Measurements from ENCODE around the gene UCMA. TPM values are rescaled to one million over a fixed set of nuclear protein-coding genes. Genes with fewer than 3 reads are reported as not detected.

The UCMA gene
- total RNA-seq, 2 experiments from 2014 or later = not detected

DNA sequence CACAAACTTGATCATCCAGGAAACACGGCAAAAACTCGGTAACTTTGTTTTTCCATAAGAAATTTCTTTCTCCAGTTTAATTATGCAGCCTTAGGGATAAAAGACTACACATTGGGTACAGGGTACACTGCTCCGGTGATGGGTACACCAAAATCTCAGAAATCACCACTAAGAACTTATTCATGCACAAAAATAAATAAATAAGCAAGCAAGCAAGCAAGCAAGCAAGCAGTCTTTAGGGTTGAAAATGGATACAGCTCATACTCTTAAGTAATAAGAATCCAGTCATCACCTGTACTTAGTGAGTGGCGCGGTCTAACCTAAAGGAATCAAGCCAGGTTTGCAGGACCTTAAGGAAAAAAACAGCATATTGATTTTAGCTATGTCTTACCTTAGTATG is 42.8 kb downstream of the UCMA start:
- ChIA-PET CTCF (no interaction called here), POLR2A (no interaction called here)

DNA sequence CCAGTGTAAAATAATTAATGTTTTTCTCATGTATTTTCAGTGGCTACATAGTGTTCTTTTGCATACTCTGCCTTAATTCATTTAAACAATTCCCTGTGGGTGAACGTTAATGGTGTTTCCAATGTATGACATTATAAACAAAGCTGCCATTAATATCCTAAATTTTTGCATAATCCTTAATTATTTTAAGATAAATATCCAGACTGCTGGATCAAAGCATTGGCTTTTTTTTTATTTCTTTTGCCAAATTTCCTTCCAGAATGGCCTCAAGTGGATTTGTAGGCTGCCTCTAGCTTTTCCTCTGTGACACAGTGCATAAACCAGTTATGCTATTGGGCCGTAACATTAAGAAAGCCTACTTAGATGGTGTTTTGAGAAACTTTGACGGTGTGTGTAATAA is 43.4 kb downstream of the UCMA start:
- POLR2A ChIA-PET = no interaction called here
- CTCF ChIA-PET = no interaction called here

DNA sequence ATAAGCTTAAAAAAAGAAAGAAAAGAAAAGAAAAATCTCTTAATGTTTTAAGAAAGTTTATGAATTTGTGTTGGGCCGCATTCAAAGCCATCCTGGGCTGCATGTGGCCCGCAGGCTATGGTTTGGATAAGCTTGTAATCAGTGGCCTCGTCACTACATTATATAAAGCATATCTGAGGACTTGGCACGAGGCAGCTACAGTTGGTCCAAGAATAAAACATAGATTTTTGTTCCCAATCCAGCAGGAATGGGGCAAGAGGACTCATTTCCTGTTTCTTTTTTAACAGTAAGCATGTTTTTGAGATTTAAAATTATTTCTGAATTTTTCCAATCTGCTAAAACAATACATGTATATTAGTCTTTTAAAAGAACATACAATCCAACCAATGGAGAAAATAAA is 44.2 kb downstream of the UCMA start:
- CTCF ChIA-PET = no interaction called here
- POLR2A ChIA-PET = no interaction called here

DNA sequence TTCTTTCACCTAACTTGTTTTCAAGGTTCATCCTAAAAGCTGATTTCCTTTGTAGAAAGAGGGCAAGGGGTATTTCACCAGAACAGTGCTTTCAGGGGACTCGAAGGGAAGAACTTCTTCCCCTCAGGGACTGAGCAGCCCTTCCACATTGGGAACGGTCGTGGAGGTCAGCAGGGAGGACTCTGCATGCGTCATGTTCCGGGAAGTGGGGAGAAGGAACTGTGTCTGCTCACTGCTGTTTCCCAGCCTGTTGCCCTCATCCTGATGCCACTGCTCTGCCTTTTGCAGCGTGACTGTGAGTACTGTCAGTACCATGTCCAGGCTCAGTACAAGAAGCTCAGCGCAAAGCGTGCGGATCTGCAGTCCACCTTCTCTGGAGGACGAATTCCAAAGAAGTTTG is 45.6 kb downstream of the UCMA start:
- POLR2A ChIA-PET = no interaction called here
- CTCF ChIA-PET = interaction anchor here (0.6 to 0.7 kb wide), 2 partner anchors 16 to 128 kb away, joined by 3 to 4 read pairs; no protein-coding TSS in a partner anchor

DNA sequence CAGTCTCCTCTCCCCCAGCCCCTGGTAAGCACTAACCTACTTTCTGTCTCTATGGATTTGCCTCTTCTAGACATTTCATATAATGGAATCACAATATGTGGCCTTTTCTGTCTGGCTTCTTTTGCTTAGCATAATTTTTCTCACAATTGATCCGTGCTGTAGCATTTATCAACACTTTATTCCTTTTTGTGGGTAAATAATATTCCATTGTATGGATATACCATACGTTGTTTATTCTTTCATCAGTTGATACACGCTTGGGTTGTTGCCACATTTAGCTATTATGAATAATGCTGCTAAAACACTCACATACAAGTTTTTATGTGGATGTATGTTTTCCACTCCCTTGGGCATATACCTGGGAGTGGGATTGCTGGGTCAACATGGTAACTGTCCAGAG is 47.0 kb downstream of the UCMA start:
- ChIA-PET CTCF (no interaction called here), POLR2A (no interaction called here)

DNA sequence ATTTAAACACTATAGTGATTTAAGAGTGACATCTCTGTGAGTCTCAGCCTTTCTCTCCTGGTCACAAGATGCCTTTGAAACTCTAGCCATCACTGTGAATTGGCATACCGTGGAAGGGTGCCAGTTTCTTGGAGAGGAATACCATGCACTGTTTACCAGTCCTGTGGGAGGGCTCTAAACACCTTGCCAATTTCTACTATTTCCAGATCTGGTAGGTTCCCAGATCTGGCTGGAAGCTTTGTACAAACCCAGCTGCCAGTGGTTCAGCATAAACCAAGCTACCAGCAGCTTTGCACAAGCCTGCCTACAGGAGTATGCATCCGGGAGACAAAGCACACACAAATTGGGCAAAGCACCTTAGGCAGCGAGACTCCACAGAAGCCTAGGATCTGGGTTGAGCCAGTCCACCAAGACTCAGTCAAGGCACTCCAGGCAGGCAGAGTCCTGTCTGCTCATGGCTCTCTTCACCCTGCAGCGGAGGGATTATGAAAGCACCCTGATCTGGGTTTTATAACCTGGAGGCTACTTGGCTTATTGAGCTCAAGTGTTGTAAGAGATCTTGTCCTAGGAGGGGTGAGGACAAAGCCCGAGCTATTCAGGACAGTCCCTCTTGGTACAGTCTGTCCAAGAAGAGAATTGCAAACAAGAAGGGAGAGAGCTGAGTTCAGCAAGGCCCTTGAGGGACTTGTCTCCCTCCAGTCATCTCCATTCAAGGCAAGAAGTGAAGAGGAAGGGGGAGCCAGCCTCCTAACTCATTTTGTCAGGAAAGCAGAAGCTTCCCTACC is 49.3 kb downstream of the UCMA start:
- ChIA-PET POLR2A (no interaction called here), CTCF (no interaction called here)

DNA sequence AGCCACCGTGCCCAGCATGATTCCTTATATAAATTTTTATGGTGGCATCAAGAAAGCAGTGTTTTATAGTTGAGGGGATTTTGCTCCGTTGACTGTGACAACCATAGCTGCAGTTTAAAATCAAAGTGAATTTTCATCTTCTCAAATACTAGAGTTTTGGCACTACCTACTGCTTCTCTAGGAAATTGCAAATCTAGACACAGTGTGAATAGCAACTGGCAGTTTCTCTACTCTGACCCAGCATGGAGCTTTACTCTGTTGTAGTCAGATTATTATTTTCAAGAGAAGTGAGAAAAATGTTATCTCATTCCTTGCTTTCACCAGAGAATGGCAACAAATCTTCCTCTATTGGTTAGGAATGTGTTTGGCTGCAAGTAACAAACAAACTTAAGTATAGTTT is 49.9 kb downstream of the UCMA start:
- ChIA-PET POLR2A (no interaction called here), CTCF (no interaction called here)

DNA sequence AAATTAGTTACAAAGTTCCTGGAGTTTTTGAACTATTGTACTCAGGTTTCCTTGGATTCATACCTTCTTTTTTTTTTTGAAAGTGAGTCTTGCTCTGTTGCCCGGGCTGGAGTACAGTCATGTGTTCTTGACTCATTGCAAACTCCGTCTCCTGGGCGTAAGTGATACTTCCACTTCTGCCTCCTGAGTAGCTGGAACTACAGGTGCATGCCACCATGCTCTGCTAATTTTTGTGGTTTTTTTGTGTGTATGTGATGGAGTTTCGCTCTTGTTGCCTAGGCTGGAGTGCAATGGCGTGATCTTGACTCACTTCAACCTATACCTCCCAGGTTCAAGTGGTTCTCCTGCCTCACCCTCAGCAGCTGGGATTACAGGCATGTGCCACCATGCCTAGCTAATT is 50.5 kb downstream of the UCMA start:
- ChIA-PET POLR2A (no interaction called here), CTCF (no interaction called here)

DNA sequence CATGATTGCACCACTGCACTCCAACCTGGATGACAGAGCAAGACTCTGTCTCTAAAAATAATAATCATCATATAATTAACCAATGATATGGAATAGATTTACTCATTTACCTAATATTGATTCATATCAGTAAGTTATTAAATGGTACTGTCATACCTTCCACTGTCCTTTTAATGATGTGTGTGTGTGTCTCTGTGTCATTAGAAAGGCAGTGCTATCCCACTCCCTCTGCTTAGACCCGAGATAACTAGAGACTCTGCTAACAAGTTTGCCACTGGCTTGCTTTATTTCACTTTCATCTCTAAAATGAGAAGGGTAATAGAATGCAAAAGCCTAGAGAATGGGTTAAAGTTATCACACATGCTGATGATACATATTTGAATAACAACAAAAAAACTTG is 51.8 kb downstream of the UCMA start:
- CTCF ChIA-PET = interaction anchor here (0.5 kb wide), 1 partner anchor 595 kb away, joined by 3 read pairs; no protein-coding TSS in a partner anchor

DNA sequence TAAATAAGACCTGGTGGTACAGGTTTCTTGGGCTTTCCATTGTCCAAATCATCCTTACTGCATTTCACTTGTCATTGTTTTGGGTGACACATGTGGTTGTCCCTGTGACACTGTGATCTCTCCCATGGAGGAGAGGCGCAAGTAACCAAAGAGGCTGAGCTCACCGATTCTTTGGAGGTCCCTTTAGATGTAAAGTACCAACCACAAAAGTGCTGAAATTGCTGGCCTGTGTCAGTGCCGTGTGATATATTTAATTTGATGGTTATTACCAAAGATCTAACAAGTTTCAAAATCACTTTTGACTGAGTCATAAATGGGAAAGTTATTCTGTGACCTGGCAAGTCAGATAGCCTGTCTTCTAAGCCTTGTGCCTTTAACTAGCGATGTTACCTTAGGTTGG is 53.4 kb downstream of the UCMA start:
- CTCF ChIA-PET = no interaction called here

More for the DNA sequence above, 51.8 kb downstream of the UCMA start:
- POLR2A ChIA-PET = no interaction called here

DNA sequence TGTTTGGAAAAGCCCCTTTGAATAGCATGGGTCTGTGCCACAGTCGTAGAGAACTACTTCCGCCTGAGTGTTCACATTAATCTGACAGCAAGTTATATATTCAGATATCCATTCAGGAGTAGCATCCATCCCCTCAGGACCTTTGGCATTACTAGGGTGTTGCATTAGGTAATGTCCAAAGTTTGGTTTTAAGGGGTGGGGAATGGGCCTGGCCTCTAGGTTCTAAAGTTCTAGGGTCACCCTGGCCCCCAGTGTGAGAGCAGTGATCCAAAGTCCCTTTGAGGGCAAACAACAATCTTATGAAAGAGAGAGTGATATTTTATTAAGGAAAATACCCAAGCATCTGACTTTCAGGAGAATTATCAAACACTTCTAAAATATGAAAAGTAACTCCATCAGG is 60.6 kb downstream of the UCMA start:
- ChIA-PET POLR2A (no interaction called here), CTCF (no interaction called here)

More for the DNA sequence above, 53.4 kb downstream of the UCMA start:
- POLR2A ChIA-PET = interaction anchor here (1.0 kb wide), 1 partner anchor 19 kb away, joined by 3 read pairs; the partner anchor contains the start of gene MCM10

Other genes starting within 250 kb of the UCMA start
- gene CCDC3, start 232.7 kb downstream of the UCMA start, total RNA-seq = not detected
- 10 to 100 TPM; 44.0 to 49.5 TPM for gene OPTN, start 134.2 kb downstream of the UCMA start, total RNA-seq
- gene MCM10, start 72.8 kb downstream of the UCMA start, total RNA-seq = 10 to 100 TPM; 90.8 to 90.9 TPM
- gene PHYH, start 65.7 kb upstream of the UCMA start, total RNA-seq = 10 to 100 TPM; 15.6 to 17.0 TPM
- gene SEPHS1, start 113.9 kb upstream of the UCMA start, total RNA-seq = 10 to 100 TPM; 55.2 to 58.1 TPM